NCI-H510A (cell line): ENCODE measurements around the gene NSD2.
A peak's percentile ranks its signal among the peaks of the same experiment; 100 is the strongest.
"Not testable (repeated sequence)": the region's sequence is repeated elsewhere in the genome, so short reads cannot be mapped to it uniquely, and the experiment has no call there.

ENCODE experiments used
- DNase-seq: peaks from one replicate; lab custom pipeline; 2025; lab: John Stamatoyannopoulos, UW

NSD2 gene

GRCh38 chr4:1899149-1900086 is 28.2 kb downstream of the NSD2 start:
- peak; percentile 41 for DNase-seq

GRCh38 chr4:1900087-1900433 is 28.9 kb downstream of the NSD2 start:
- DNase-seq = no peak

GRCh38 chr4:1900624-1901023 is 29.4 kb downstream of the NSD2 start:
- no peak for DNase-seq

- no peak for DNase-seq
These were observed 29.9 kb downstream of the NSD2 start for GRCh38 chr4:1901127-1901526.

GRCh38 chr4:1902243-1902642 is 31.1 kb downstream of the NSD2 start:
- no peak for DNase-seq

GRCh38 chr4:1903035-1903434 is 31.8 kb downstream of the NSD2 start:
- DNase-seq = no peak

- DNase-seq = no peak
These were observed 32.8 kb downstream of the NSD2 start for GRCh38 chr4:1904042-1904441.

- DNase-seq = peak; percentile 80
These were observed 36.8 kb downstream of the NSD2 start for GRCh38 chr4:1907848-1908525.

- not testable (repeated sequence) for DNase-seq
These were observed 38.5 kb downstream of the NSD2 start for GRCh38 chr4:1909696-1910095.

GRCh38 chr4:1910643-1911042 is 39.5 kb downstream of the NSD2 start:
- no peak for DNase-seq

GRCh38 chr4:1911316-1911715 is 40.1 kb downstream of the NSD2 start:
- DNase-seq = not testable (repeated sequence)

GRCh38 chr4:1922821-1923220 is 51.6 kb downstream of the NSD2 start:
- no peak for DNase-seq

- DNase-seq = no peak
These were observed 56.5 kb downstream of the NSD2 start for GRCh38 chr4:1927675-1928074.

GRCh38 chr4:1928356-1929239 is 57.4 kb downstream of the NSD2 start:
- DNase-seq = no peak

- DNase-seq = no peak
These were observed 61.5 kb downstream of the NSD2 start for GRCh38 chr4:1932736-1933135.

- no peak for DNase-seq
These were observed 62.5 kb downstream of the NSD2 start for GRCh38 chr4:1933700-1934099.

GRCh38 chr4:1937550-1937949 is 66.4 kb downstream of the NSD2 start:
- no peak for DNase-seq

GRCh38 chr4:1938027-1938426 is 66.8 kb downstream of the NSD2 start:
- no peak for DNase-seq

GRCh38 chr4:1939664-1940509 is 68.7 kb downstream of the NSD2 start:
- DNase-seq = no peak

- DNase-seq = no peak
These were observed 69.4 kb downstream of the NSD2 start for GRCh38 chr4:1940566-1940965.

- no peak for DNase-seq
These were observed 72.7 kb downstream of the NSD2 start for GRCh38 chr4:1943928-1944327.
